ENCODE results near the gene ZNF341.
"Not testable (repeated sequence)": the region's sequence is repeated elsewhere in the genome, so short reads cannot be mapped to it uniquely, and the experiment has no call there.

ZNF341 gene

GRCh38 chr20:33767777-33768138 lies 36.0 kb downstream of the ZNF341 start:
- DNase-seq (ENCODE audit: low read depth, low spot score) = no peak

- no peak for DNase-seq (ENCODE audit: low read depth, low spot score)
These were observed 37.2 kb downstream of the ZNF341 start for GRCh38 chr20:33769043-33769442.

- DNase-seq (ENCODE audit: low read depth, low spot score) = no peak
These were observed 38.2 kb downstream of the ZNF341 start for GRCh38 chr20:33770005-33770404.

- DNase-seq (ENCODE audit: low read depth, low spot score) = no peak
These were observed 40.1 kb downstream of the ZNF341 start for GRCh38 chr20:33771938-33772337.

GRCh38 chr20:33772439-33772838 lies 40.6 kb downstream of the ZNF341 start:
- no peak for DNase-seq (ENCODE audit: low read depth, low spot score)

GRCh38 chr20:33773412-33774089 lies 41.8 kb downstream of the ZNF341 start:
- DNase-seq (ENCODE audit: low read depth, low spot score) = no peak

- DNase-seq (ENCODE audit: low read depth, low spot score) = no peak
These were observed 46.0 kb downstream of the ZNF341 start for GRCh38 chr20:33777816-33778215.

- DNase-seq (ENCODE audit: low read depth, low spot score) = no peak
These were observed 49.3 kb downstream of the ZNF341 start for GRCh38 chr20:33781133-33781532.

GRCh38 chr20:33781945-33782344 lies 50.1 kb downstream of the ZNF341 start:
- no peak for DNase-seq (ENCODE audit: low read depth, low spot score)

GRCh38 chr20:33783256-33783655 lies 51.5 kb downstream of the ZNF341 start:
- DNase-seq (ENCODE audit: low read depth, low spot score) = no peak

- no peak for DNase-seq (ENCODE audit: low read depth, low spot score)
These were observed 52.0 kb downstream of the ZNF341 start for GRCh38 chr20:33783818-33784217.

GRCh38 chr20:33784225-33784624 lies 52.4 kb downstream of the ZNF341 start:
- no peak for DNase-seq (ENCODE audit: low read depth, low spot score)

- no peak for DNase-seq (ENCODE audit: low read depth, low spot score)
These were observed 53.7 kb downstream of the ZNF341 start for GRCh38 chr20:33785503-33785902.

- DNase-seq (ENCODE audit: low read depth, low spot score) = no peak
These were observed 55.6 kb downstream of the ZNF341 start for GRCh38 chr20:33787253-33787891.

- no peak for DNase-seq (ENCODE audit: low read depth, low spot score)
These were observed 56.7 kb downstream of the ZNF341 start for GRCh38 chr20:33788351-33789049.

- peak; percentile 95 for DNase-seq (ENCODE audit: low read depth, low spot score)
These were observed 57.5 kb downstream of the ZNF341 start for GRCh38 chr20:33789109-33789857.

- no peak for DNase-seq (ENCODE audit: low read depth, low spot score)
These were observed 58.0 kb downstream of the ZNF341 start for GRCh38 chr20:33789858-33790182.

GRCh38 chr20:33790566-33790965 lies 58.8 kb downstream of the ZNF341 start:
- no peak for DNase-seq (ENCODE audit: low read depth, low spot score)

- DNase-seq (ENCODE audit: low read depth, low spot score) = no peak
These were observed 59.2 kb downstream of the ZNF341 start for GRCh38 chr20:33791021-33791420.

- no peak for DNase-seq (ENCODE audit: low read depth, low spot score)
These were observed 59.7 kb downstream of the ZNF341 start for GRCh38 chr20:33791540-33791939.

- DNase-seq (ENCODE audit: low read depth, low spot score) = peak; percentile 66
These were observed 60.3 kb downstream of the ZNF341 start for GRCh38 chr20:33791959-33792597.

GRCh38 chr20:33792598-33792989 lies 60.8 kb downstream of the ZNF341 start:
- DNase-seq (ENCODE audit: low read depth, low spot score) = not testable (repeated sequence)

Data from astrocyte of the hippocampus (primary cell).